ENCODE data around the gene HLA-B.

The HLA-B gene

GRCh38 chr6:31321005-31321707, 35.8 kb downstream of the HLA-B start:
- Histone ChIP-seq H3K9ac (ENCODE audit: low read length) (no peak overlapping the region), H3K27me3 (ENCODE audit: control insufficient read depth in 1 of 2, insufficient read depth in 2 of 2, low read length in 2 of 2) (no peaks in the 10 kb centered on the region), H3K36me3 (ENCODE audit: insufficient read depth, low read length) (no peaks in the 10 kb centered on the region), H3K27ac (ENCODE audit: low read depth, low read length) (no peak overlapping the region), H3K4me1 (ENCODE audit: insufficient read depth, low read length) (no peaks in the 10 kb centered on the region), H3K9me3 (ENCODE audit: low read length) (no peaks in the 10 kb centered on the region), H3K4me3 (ENCODE audit: low read depth in 1 of 2, low read length in 2 of 2) (no peak overlapping the region)

GRCh38 chr6:31317036-31317435, 39.9 kb downstream of the HLA-B start:
- no peak overlapping the region for H3K9ac ChIP-seq (ENCODE audit: low read length)
- no peaks in the 10 kb centered on the region for H3K27me3 ChIP-seq (ENCODE audit: control insufficient read depth in 1 of 2, insufficient read depth in 2 of 2, low read length in 2 of 2)
- H3K27ac ChIP-seq (ENCODE audit: low read depth, low read length), result no peak overlapping the region
- no peaks in the 10 kb centered on the region for H3K36me3 ChIP-seq (ENCODE audit: insufficient read depth, low read length)
- H3K9me3 ChIP-seq (ENCODE audit: low read length), result no peaks in the 10 kb centered on the region
- no peak overlapping the region for H3K4me3 ChIP-seq (ENCODE audit: low read depth in 1 of 2, low read length in 2 of 2)
- no peaks in the 10 kb centered on the region for H3K4me1 ChIP-seq (ENCODE audit: insufficient read depth, low read length)

- Histone ChIP-seq H3K4me1 (ENCODE audit: insufficient read depth, low read length) (no peaks in the 10 kb centered on the region), H3K27me3 (ENCODE audit: control insufficient read depth in 1 of 2, insufficient read depth in 2 of 2, low read length in 2 of 2) (peaks cover 0 to 10% of the 10 kb centered on the region in 2 donors), H3K27ac (ENCODE audit: low read depth, low read length) (no peak overlapping the region), H3K36me3 (ENCODE audit: insufficient read depth, low read length) (no peaks in the 10 kb centered on the region), H3K4me3 (ENCODE audit: low read depth in 1 of 2, low read length in 2 of 2) (no peak overlapping the region), H3K9ac (ENCODE audit: low read length) (no peak overlapping the region), H3K9me3 (ENCODE audit: low read length) (no peaks in the 10 kb centered on the region)
Measured at GRCh38 chr6:31309641-31310040, 47.3 kb downstream of the HLA-B start.

GRCh38 chr6:31308845-31309175, 48.2 kb downstream of the HLA-B start:
- H3K4me1 ChIP-seq (ENCODE audit: insufficient read depth, low read length), result no peaks in the 10 kb centered on the region
- H3K27ac ChIP-seq (ENCODE audit: low read depth, low read length), result no peak overlapping the region
- no peaks in the 10 kb centered on the region for H3K9me3 ChIP-seq (ENCODE audit: low read length)
- no peak overlapping the region for H3K9ac ChIP-seq (ENCODE audit: low read length)
- no peaks in the 10 kb centered on the region for H3K36me3 ChIP-seq (ENCODE audit: insufficient read depth, low read length)
- no peak overlapping the region for H3K4me3 ChIP-seq (ENCODE audit: low read depth in 1 of 2, low read length in 2 of 2)
- H3K27me3 ChIP-seq (ENCODE audit: control insufficient read depth in 1 of 2, insufficient read depth in 2 of 2, low read length in 2 of 2), result peaks cover 0 to 10% of the 10 kb centered on the region in 2 donors

- peaks cover 0 to 10% of the 10 kb centered on the region in 2 donors for H3K27me3 ChIP-seq (ENCODE audit: control insufficient read depth in 1 of 2, insufficient read depth in 2 of 2, low read length in 2 of 2)
- H3K9ac ChIP-seq (ENCODE audit: low read length), result no peak overlapping the region
- H3K4me1 ChIP-seq (ENCODE audit: insufficient read depth, low read length), result no peaks in the 10 kb centered on the region
- no peaks in the 10 kb centered on the region for H3K36me3 ChIP-seq (ENCODE audit: insufficient read depth, low read length)
- H3K4me3 ChIP-seq (ENCODE audit: low read depth in 1 of 2, low read length in 2 of 2), result no peak overlapping the region
- H3K9me3 ChIP-seq (ENCODE audit: low read length), result no peaks in the 10 kb centered on the region
- H3K27ac ChIP-seq (ENCODE audit: low read depth, low read length), result no peak overlapping the region
Measured at GRCh38 chr6:31308050-31308844, 48.7 kb downstream of the HLA-B start.

- H3K4me3 ChIP-seq (ENCODE audit: low read depth in 1 of 2, low read length in 2 of 2), result no peak overlapping the region
- H3K4me1 ChIP-seq (ENCODE audit: insufficient read depth, low read length), result no peaks in the 10 kb centered on the region
- no peaks in the 10 kb centered on the region for H3K9me3 ChIP-seq (ENCODE audit: low read length)
- H3K9ac ChIP-seq (ENCODE audit: low read length), result no peak overlapping the region
- H3K27me3 ChIP-seq (ENCODE audit: control insufficient read depth in 1 of 2, insufficient read depth in 2 of 2, low read length in 2 of 2), result peaks cover 0 to 10% of the 10 kb centered on the region in 2 donors
- no peaks in the 10 kb centered on the region for H3K36me3 ChIP-seq (ENCODE audit: insufficient read depth, low read length)
- H3K27ac ChIP-seq (ENCODE audit: low read depth, low read length), result no peak overlapping the region
Measured at GRCh38 chr6:31307669-31308049, 49.3 kb downstream of the HLA-B start.

GRCh38 chr6:31305703-31306219, 51.2 kb downstream of the HLA-B start:
- Histone ChIP-seq H3K9me3 (ENCODE audit: low read length) (no peaks in the 10 kb centered on the region), H3K9ac (ENCODE audit: low read length) (no peak overlapping the region), H3K36me3 (ENCODE audit: insufficient read depth, low read length) (no peaks in the 10 kb centered on the region), H3K4me1 (ENCODE audit: insufficient read depth, low read length) (no peaks in the 10 kb centered on the region), H3K27me3 (ENCODE audit: control insufficient read depth in 1 of 2, insufficient read depth in 2 of 2, low read length in 2 of 2) (peaks cover 0 to 10% of the 10 kb centered on the region in 2 donors), H3K4me3 (ENCODE audit: low read depth in 1 of 2, low read length in 2 of 2) (no peak overlapping the region), H3K27ac (ENCODE audit: low read depth, low read length) (no peak overlapping the region)

- no peaks in the 10 kb centered on the region for H3K36me3 ChIP-seq (ENCODE audit: insufficient read depth, low read length)
- H3K9ac ChIP-seq (ENCODE audit: low read length), result no peak overlapping the region
- H3K27ac ChIP-seq (ENCODE audit: low read depth, low read length), result no peak overlapping the region
- H3K27me3 ChIP-seq (ENCODE audit: control insufficient read depth in 1 of 2, insufficient read depth in 2 of 2, low read length in 2 of 2), result peaks cover 0 to 10% of the 10 kb centered on the region in 2 donors
- no peaks in the 10 kb centered on the region for H3K4me1 ChIP-seq (ENCODE audit: insufficient read depth, low read length)
- H3K4me3 ChIP-seq (ENCODE audit: low read depth in 1 of 2, low read length in 2 of 2), result no peak overlapping the region
- no peaks in the 10 kb centered on the region for H3K9me3 ChIP-seq (ENCODE audit: low read length)
Measured at GRCh38 chr6:31304683-31305082, 52.3 kb downstream of the HLA-B start.
